ENCODE data around the gene SBNO2. TPM values are rescaled to one million over a fixed set of nuclear protein-coding genes. Genes with fewer than 3 reads are reported as not detected.

Gene SBNO2
- total and polyA plus RNA-seq, 9 of the 15 experiments (the other 6 are each of a cell fraction or from before 2014, with no cell fraction given): 0.01 to 46.2 (median 6.7) TPM

- TF ChIP-seq ARID4B (CRISPR knock-in tag; IDR thresholded peaks at IDR 0.05) (peak; percentile 94), ZNF431 (CRISPR knock-in tag; IDR thresholded peaks at IDR 0.05) (no peak), ATF7 (IDR thresholded peaks at IDR 0.05) (peak; percentile 28; the same call in 1 of the 2 replicates), SRSF1 (IDR thresholded peaks at IDR 0.05; ENCODE audit: low read depth, low read length) (no peak), ZNF133 (CRISPR knock-in tag; IDR thresholded peaks at IDR 0.05) (no peak), CXXC5 (CRISPR knock-in tag; IDR thresholded peaks at IDR 0.05) (no peak), HNRNPLL (IDR thresholded peaks at IDR 0.05; ENCODE audit: low read depth, low read length, poor library complexity, severe bottlenecking) (no peak), EGR1 (conservative IDR thresholded peaks at IDR 0.05) (peak; percentile 56), PTRF (tag; IDR thresholded peaks at IDR 0.05) (no peak), PHF8 (IDR thresholded peaks at IDR 0.05; ENCODE audit: borderline replicate concordance, low read length) (no peak; the same call in 1 of the 2 replicates), NFXL1 (CRISPR knock-in tag; IDR thresholded peaks at IDR 0.05) (no peak), MXD1 (CRISPR knock-in tag; IDR thresholded peaks at IDR 0.05; ENCODE audit: borderline replicate concordance, poor library complexity, severe bottlenecking) (peak; percentile 77), PRMT5 (CRISPR knock-in tag; IDR thresholded peaks at IDR 0.05) (no peak)
- TF ChIP-seq, protein P1, sequence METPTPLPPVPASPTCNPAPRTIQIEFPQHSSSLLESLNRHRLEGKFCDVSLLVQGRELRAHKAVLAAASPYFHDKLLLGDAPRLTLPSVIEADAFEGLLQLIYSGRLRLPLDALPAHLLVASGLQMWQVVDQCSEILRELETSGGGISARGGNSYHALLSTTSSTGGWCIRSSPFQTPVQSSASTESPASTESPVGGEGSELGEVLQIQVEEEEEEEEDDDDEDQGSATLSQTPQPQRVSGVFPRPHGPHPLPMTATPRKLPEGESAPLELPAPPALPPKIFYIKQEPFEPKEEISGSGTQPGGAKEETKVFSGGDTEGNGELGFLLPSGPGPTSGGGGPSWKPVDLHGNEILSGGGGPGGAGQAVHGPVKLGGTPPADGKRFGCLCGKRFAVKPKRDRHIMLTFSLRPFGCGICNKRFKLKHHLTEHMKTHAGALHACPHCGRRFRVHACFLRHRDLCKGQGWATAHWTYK (CRISPR knock-in tag; IDR thresholded peaks at IDR 0.05): no peak
- TF ChIP-seq, protein P2, sequence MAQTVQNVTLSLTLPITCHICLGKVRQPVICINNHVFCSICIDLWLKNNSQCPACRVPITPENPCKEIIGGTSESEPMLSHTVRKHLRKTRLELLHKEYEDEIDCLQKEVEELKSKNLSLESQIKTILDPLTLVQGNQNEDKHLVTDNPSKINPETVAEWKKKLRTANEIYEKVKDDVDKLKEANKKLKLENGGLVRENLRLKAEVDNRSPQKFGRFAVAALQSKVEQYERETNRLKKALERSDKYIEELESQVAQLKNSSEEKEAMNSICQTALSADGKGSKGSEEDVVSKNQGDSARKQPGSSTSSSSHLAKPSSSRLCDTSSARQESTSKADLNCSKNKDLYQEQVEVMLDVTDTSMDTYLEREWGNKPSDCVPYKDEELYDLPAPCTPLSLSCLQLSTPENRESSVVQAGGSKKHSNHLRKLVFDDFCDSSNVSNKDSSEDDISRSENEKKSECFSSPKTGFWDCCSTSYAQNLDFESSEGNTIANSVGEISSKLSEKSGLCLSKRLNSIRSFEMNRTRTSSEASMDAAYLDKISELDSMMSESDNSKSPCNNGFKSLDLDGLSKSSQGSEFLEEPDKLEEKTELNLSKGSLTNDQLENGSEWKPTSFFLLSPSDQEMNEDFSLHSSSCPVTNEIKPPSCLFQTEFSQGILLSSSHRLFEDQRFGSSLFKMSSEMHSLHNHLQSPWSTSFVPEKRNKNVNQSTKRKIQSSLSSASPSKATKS (CRISPR knock-in tag; IDR thresholded peaks at IDR 0.05): no peak
Observed at GRCh38 chr19:1082165-1082927, 91.7 kb downstream of the SBNO2 start (continued).
